ENCODE measurements around the gene THY1.

Gene THY1

DNA sequence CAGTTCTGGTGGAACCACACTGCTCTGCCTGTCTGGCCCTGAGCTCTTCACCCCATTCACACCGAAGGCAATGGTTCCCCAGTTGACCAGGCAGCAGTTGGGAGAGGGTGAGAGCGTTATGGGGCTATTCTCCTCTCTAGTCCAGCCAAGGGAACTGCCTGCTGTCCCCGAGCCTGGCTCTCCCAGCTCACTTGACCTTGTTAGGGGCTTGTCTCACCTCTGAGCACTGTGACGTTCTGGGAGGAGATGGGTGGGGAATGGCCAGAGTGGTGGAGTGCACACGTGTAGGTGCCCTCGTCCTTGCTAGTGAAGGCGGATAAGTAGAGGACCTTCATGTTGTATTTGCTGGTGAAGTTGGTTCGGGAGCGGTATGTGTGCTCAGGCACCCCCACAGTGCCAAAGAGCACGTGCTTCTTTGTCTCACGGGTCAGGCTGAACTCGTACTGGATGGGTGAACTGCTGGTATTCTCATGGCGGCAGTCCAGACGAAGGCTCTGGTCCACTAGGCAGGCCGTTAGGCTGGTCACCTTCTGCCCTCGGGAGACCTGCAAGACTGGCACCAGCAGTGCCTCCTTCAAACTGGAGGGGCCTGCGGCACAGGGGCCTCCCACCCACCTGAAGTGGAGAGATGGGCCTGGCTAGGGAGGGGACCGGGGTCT lies 3.0 kb downstream of the THY1 start:
- peaks cover 8% of the 10 kb centered on the region for H3K27me3 ChIP-seq (replicated peaks)
- H3K36me3 ChIP-seq (replicated peaks), result no peaks in the 10 kb centered on the region
- no peak overlapping the region for H3K27ac ChIP-seq
- in situ Hi-C loops (cut with HindIII; ENCODE audit: low pct_ligation_motif_present, low sequenced_read_pairs), result no loop called here
- no peak overlapping the region for H3K4me3 ChIP-seq (ENCODE audit: low read depth, low read length)
- DNase-seq, result no peak
- TF ChIP-seq, protein P1, sequence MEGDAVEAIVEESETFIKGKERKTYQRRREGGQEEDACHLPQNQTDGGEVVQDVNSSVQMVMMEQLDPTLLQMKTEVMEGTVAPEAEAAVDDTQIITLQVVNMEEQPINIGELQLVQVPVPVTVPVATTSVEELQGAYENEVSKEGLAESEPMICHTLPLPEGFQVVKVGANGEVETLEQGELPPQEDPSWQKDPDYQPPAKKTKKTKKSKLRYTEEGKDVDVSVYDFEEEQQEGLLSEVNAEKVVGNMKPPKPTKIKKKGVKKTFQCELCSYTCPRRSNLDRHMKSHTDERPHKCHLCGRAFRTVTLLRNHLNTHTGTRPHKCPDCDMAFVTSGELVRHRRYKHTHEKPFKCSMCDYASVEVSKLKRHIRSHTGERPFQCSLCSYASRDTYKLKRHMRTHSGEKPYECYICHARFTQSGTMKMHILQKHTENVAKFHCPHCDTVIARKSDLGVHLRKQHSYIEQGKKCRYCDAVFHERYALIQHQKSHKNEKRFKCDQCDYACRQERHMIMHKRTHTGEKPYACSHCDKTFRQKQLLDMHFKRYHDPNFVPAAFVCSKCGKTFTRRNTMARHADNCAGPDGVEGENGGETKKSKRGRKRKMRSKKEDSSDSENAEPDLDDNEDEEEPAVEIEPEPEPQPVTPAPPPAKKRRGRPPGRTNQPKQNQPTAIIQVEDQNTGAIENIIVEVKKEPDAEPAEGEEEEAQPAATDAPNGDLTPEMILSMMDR (IDR thresholded peaks at IDR 0.05; ENCODE audit: low read depth, low read length, missing control alignments), result no peak

DNA sequence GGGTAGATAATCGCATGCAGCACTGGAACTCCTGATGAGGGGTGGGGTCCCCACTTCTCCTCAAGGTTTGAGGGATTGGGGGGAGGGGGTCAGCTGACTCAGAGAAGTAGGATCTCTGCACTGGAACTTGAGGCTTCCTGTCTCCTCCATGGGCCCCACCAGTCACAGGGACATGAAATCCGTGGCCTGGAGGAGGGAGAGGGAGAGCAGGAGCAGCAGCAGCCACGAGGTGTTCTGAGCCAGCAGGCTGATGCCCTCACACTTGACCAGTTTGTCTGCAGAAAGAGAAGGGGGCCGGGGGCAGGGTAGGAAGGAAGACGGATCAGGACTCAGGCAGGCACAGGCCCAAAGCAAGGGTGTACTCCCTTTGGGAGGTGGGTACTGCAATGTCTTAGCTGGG lies 3.7 kb downstream of the THY1 start:
- Histone ChIP-seq H3K4me3 (ENCODE audit: low read depth, low read length) (no peak overlapping the region), H3K27me3 (replicated peaks) (peaks cover 8% of the 10 kb centered on the region), H3K27ac (no peak overlapping the region), H3K36me3 (replicated peaks) (no peaks in the 10 kb centered on the region)
- no peak for DNase-seq
- in situ Hi-C loops (cut with HindIII; ENCODE audit: low pct_ligation_motif_present, low sequenced_read_pairs), result no loop called here
- TF ChIP-seq, protein P1 (IDR thresholded peaks at IDR 0.05; ENCODE audit: low read depth, low read length, missing control alignments), result no peak

DNA sequence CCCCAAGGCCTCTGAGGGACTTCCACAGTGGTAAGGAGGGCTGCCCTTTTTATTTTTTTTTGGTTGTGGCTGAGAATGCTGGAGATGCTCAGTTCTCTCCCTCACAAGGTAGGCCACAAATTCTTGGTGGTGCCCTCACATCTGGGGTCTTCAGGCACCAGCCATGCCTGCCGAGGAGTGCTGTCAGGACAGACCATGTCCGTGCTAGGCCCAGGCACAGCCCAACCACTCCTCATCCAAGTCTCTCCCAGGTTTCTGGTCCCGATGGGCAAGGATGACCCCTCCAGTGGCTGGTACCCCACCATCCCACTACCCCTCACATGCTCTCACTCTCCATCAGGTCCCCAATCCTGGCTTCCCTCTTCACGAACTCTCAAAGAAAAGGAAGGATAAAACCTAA lies 4.2 kb downstream of the THY1 start:
- no peak overlapping the region for H3K27ac ChIP-seq
- in situ Hi-C loops (cut with HindIII; ENCODE audit: low pct_ligation_motif_present, low sequenced_read_pairs), result no loop called here
- peaks cover 8% of the 10 kb centered on the region for H3K27me3 ChIP-seq (replicated peaks)
- TF ChIP-seq, protein P1 (IDR thresholded peaks at IDR 0.05; ENCODE audit: low read depth, low read length, missing control alignments), result no peak
- no peaks in the 10 kb centered on the region for H3K36me3 ChIP-seq (replicated peaks)
- DNase-seq, result no peak
- no peak overlapping the region for H3K4me3 ChIP-seq (ENCODE audit: low read depth, low read length)

DNA sequence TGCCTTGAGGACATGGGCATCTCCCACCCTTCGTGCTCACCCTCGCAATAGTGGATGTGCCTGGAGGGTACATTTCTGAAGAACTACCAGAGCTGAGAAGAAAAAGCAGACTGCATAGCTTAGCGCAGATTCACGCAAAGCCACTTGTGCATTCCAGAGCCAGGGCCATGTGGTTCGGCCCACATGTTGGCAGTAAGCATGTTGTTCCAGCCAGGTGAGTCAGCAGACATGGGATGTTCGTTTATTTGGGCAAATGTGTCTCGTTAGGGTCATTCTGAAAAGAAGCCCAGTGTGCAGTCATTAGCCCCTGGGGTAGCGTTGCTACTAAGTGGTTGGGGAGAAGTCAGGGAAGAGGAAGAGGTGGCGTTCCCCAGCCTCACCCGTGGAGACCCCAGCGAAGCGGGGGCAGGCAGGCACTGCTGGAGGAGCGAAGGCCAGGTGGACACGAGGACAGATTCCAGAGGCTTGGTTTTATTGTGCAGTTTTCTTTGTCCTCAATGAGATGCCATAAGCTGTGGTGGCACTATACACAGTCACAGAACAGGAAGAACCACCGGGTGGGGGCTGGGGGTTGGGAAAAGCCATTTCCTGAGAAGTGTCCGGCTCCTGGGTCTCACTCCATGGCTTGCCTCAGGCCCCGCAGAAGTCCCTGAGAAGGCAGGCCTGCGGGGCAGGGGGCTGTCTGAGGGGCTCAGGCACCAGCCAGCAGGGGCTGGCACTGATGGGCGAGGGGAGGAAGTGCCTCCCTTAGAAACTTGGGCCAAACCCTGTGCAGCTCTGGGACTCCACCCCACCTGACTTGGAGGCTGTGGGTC lies 5.0 kb downstream of the THY1 start:
- peaks cover 8% of the 10 kb centered on the region for H3K27me3 ChIP-seq (replicated peaks)
- no peak overlapping the region for H3K4me3 ChIP-seq (ENCODE audit: low read depth, low read length)
- no peaks in the 10 kb centered on the region for H3K36me3 ChIP-seq (replicated peaks)
- TF ChIP-seq, protein P1 (IDR thresholded peaks at IDR 0.05; ENCODE audit: low read depth, low read length, missing control alignments), result no peak
- no peak overlapping the region for H3K27ac ChIP-seq
- in situ Hi-C loops (cut with HindIII; ENCODE audit: low pct_ligation_motif_present, low sequenced_read_pairs), result no loop called here
- peak; percentile 62 for DNase-seq

DNA sequence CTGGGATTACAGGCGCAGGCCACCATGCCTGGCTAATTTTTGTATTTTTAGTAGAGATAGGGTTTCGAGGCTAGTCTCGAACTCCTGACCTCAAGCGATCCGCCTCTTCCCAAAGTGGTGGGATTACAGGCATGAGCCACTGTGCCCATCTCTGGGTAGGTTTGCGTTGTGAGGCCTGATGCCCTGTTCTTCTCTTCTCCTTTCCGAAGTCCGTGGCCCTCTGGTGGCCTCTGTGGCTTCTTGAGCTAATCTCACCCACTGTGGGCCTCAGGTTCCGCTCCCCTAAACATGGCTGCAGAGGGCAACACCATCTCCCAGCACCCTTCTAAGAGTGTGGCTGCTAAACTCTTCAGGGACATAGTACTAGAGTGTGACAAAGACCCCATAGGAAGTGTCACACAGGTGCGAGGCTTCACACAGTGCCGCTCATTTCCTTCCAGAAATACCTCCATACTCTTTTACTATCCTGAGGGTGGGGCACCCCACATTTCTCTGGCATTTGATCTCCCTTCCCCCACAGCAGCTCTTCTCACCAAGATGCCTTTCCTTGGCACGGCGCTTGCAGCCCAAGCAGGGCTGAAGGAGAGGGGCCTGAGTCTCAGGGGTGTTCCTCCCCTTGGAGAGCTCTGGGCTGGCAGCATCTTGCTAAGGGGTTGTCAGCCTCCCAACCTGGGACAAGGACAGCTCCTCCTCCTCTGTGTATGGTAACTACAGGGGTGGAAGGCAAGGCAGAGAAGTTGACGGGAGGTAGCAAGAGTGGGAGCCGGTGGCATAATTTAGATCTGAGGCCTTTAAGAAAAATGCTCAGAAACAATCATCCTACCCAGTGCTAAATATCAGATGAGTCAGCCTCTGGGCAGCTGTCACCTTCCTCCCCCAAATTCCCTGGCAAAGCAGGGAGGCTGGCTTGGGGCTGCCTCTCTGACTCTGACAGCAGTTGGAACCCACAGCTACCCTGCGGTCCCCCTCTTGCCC lies 6.1 kb downstream of the THY1 start:
- peaks cover 1% of the 10 kb centered on the region for H3K27me3 ChIP-seq (replicated peaks)
- TF ChIP-seq, protein P1 (IDR thresholded peaks at IDR 0.05; ENCODE audit: low read depth, low read length, missing control alignments), result no peak
- H3K36me3 ChIP-seq (replicated peaks), result no peaks in the 10 kb centered on the region
- DNase-seq, result no peak
- no peak overlapping the region for H3K27ac ChIP-seq
- H3K4me3 ChIP-seq (ENCODE audit: low read depth, low read length), result no peak overlapping the region
- in situ Hi-C loops (cut with HindIII; ENCODE audit: low pct_ligation_motif_present, low sequenced_read_pairs), result no loop called here
